GM19467 (cell line): Measurements from ENCODE around the gene SRRM3.
"Not testable (repeated sequence)": the region's sequence is repeated elsewhere in the genome, so short reads cannot be mapped to it uniquely, and the experiment has no call there.

Experiments used
- ATAC-seq: cut with Tn5 transposase; IDR thresholded peaks from one replicate; pipeline ENCODE4 v1.9.1; 2021; ENCODE audit warnings: mild to moderate bottlenecking, moderate library complexity; ENCODE audit not compliant: unreplicated experiment

Gene SRRM3

GRCh38 chr7:76226878-76227423, 25.3 kb downstream of the SRRM3 start:
- ATAC-seq, result not testable (repeated sequence)

- no peak for ATAC-seq
Measured at GRCh38 chr7:76230214-76230613, 28.5 kb downstream of the SRRM3 start.

GRCh38 chr7:76231071-76231470, 29.4 kb downstream of the SRRM3 start:
- ATAC-seq, result no peak

- no peak for ATAC-seq
Measured at GRCh38 chr7:76231583-76231982, 29.9 kb downstream of the SRRM3 start.

GRCh38 chr7:76232698-76233097, 31.0 kb downstream of the SRRM3 start:
- ATAC-seq, result no peak

- ATAC-seq, result no peak
Measured at GRCh38 chr7:76233538-76234281, 32.0 kb downstream of the SRRM3 start.

GRCh38 chr7:76234282-76234584, 32.5 kb downstream of the SRRM3 start:
- no peak for ATAC-seq

GRCh38 chr7:76234931-76235441, 33.3 kb downstream of the SRRM3 start:
- no peak for ATAC-seq

GRCh38 chr7:76236224-76236623, 34.5 kb downstream of the SRRM3 start:
- ATAC-seq, result no peak

- ATAC-seq, result no peak
Measured at GRCh38 chr7:76238326-76238725, 36.6 kb downstream of the SRRM3 start.

- no peak for ATAC-seq
Measured at GRCh38 chr7:76241141-76241540, 39.4 kb downstream of the SRRM3 start.

- not testable (repeated sequence) for ATAC-seq
Measured at GRCh38 chr7:76242517-76243063, 40.9 kb downstream of the SRRM3 start.

- ATAC-seq, result no peak
Measured at GRCh38 chr7:76244781-76245391, 43.2 kb downstream of the SRRM3 start.

- no peak for ATAC-seq
Measured at GRCh38 chr7:76246804-76247389, 45.2 kb downstream of the SRRM3 start.

GRCh38 chr7:76247938-76248337, 46.2 kb downstream of the SRRM3 start:
- ATAC-seq, result no peak

GRCh38 chr7:76252021-76252420, 50.3 kb downstream of the SRRM3 start:
- ATAC-seq, result no peak

- no peak for ATAC-seq
Measured at GRCh38 chr7:76254781-76255180, 53.1 kb downstream of the SRRM3 start.

GRCh38 chr7:76257973-76258372, 56.3 kb downstream of the SRRM3 start:
- ATAC-seq, result no peak

GRCh38 chr7:76259124-76260093, 57.7 kb downstream of the SRRM3 start:
- no peak for ATAC-seq

GRCh38 chr7:76260171-76260703, 58.5 kb downstream of the SRRM3 start:
- no peak for ATAC-seq
